HG03095 (cell line): ENCODE results near the gene MGA.
"Not testable (repeated sequence)": the region's sequence is repeated elsewhere in the genome, so short reads cannot be mapped to it uniquely, and the experiment has no call there.

Experiments
- ATAC-seq: cut with Tn5 transposase; IDR thresholded peaks from one replicate; pipeline ENCODE4 v1.9.1; 2021; ENCODE audit warnings: moderate library complexity; ENCODE audit not compliant: unreplicated experiment

MGA gene

DNA sequence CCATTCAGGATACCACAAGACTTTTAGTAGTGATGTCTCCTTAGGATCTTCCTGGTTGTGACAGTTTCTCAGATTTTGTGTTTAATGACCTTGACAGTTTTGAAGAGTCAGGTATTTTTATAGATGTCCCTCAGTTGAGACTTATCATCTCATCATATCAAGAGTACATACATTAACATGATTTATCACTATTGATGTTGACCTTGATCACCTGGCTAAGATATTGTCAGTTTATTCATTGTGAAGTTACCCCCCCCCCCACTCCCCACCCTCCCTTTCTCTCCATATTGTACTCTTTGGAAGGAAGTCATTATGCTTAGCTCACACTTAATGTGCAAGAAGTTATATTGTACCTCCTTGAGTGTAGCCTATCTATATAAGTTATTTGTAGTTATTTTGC lies 42.9 kb downstream of the MGA start:
- ATAC-seq = no peak

- no peak for ATAC-seq
Observed at GRCh38 chr15:41713047-41713446, 52.8 kb downstream of the MGA start.

GRCh38 chr15:41714291-41714690 lies 54.1 kb downstream of the MGA start:
- no peak for ATAC-seq

GRCh38 chr15:41716864-41717263 lies 56.7 kb downstream of the MGA start:
- ATAC-seq = no peak

DNA sequence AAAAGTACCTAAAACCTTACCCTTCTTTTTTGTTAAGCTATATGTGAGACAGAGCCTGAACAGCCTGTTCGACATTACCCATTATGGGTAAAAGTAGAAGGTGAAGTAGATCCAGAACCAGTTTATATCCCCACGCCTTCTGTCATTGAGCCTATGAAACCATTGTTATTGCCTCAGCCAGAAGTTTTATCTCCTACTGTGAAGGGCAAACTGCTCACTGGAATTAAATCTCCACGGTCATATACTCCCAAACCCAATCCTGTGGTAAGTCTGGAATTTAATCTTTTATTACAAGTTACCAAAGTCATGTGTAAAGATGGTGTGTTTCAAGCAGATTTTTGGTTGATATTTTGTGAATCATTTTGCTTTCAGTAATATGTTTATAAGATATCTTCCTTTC lies 66.9 kb downstream of the MGA start:
- ATAC-seq = no peak

GRCh38 chr15:41728061-41728460 lies 67.9 kb downstream of the MGA start:
- not testable (repeated sequence) for ATAC-seq

GRCh38 chr15:41730543-41730942 lies 70.3 kb downstream of the MGA start:
- ATAC-seq = no peak

DNA sequence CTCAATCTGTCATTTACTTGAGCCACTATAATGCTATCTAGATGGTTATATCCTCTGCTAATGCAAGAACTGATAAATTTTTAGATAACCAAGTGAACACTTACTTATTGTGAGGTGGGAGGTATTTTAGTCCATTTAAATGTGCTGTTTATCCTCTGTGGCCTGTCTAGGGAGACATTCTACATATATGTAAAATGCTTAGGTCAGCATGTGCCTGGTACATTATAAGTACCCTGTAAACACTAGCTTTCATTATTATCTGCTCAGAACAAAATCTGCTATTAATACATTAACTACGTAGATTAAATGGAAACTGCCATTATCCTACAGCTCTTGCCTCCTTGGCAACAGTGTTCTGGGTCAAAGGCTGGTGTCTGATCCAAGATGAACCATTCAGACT lies 72.3 kb downstream of the MGA start:
- no peak for ATAC-seq

GRCh38 chr15:41734079-41734478 lies 73.9 kb downstream of the MGA start:
- ATAC-seq = no peak

DNA sequence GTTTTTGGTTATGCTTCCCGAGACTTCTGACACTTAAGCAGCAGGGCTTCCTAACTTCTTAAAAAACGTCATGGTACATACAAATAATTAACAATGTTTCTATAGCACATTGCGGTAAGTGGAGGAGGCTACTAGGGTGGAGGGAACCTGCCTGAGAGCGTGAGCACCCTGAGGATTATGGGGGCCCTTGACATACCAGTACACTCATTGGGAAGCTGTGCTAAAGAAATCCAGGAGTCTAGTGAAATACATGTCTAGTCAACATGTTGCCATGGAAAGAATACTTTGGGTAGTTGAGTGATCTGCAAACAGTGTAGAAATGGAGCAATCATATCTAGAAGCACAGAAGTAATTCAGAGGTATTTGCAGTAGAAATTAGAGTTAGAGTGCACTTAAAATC lies 74.8 kb downstream of the MGA start:
- ATAC-seq = no peak

GRCh38 chr15:41735492-41735891 lies 75.3 kb downstream of the MGA start:
- not testable (repeated sequence) for ATAC-seq

DNA sequence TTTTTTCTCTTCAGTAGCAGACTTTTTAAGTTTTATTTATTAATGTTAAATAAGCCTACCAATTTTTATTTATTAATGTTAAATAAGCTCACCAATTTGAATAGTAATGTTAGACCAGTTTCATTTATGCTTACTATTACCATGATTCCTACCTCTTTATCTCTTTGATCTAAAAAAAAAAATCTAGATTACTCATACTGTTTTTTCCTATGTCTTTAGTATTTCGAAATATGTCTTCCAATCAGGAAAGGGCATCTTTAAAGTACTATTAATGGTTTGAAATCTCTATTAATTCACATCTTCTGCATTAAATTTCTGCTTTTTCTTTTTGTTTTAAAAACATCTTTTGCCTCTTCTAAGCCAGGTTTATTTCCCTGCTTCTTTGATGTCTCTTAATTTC lies 86.6 kb downstream of the MGA start:
- ATAC-seq = no peak

DNA sequence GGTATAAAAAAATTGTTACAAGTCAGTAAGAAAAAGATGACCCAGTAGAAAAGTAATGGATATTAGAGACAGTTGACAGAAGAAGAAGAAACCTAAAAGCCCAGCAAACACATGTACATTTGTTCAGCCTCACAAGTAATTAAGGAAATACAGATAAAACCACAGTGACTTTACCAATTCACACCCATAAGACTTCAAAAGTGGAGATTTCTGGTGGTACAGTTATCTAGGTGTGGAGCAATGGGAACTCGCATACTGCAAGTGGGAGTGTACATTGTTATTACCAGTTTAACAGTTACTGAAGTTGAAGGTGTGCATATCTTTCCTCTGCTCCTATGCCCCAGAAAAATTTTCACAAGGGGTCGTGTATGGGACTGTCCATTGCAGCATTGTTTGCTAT lies 96.0 kb downstream of the MGA start:
- ATAC-seq = no peak

DNA sequence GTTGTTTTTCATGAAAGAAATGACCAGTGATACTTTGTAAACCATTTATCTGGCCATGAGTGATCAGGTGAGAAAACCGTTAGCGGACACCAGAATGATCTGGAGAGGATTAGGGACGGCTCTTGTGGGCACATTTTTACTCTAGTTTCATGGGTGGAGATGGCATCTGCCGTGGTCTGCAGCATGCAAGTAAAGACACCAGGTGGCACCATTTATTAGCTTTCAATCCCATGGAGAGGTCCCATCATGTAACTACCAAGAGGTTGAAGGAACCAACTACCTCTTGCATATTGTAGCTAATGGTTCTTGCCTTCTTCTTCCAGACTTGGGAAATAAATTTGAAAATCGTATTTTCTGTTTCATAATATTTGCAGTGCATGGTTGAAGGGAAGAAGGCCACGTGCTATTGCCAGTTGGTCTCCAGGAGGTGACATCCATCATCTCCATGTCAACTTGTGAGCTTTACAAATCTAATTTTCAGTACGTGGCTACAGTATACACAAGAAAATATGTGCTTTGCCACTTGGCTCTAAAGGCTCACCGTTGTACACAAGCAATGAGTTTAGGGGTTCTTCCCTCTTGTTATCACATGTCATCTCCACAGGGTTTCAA lies 112.6 kb downstream of the MGA start:
- no peak for ATAC-seq

GRCh38 chr15:41773332-41773728 lies 113.1 kb downstream of the MGA start:
- ATAC-seq = no peak

DNA sequence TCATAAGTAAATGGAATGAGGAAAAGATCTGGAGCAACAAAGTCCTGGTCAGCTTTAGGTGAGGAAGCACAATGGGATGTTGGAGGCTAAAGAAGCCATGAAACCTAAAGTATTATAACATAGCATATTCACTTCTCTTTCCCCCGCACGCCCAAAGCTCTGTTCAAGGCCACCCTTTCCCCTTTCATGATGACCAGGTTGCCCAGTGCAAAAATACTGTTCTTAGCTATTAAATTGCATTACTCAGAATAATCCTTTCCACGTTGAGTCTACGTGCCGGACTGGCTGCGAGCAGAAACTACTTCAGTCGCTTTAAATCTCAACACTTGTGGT lies 113.5 kb downstream of the MGA start:
- no peak for ATAC-seq

GRCh38 chr15:41774062-41774881 lies 114.1 kb downstream of the MGA start, which contains the start of gene MAPKBP1:
TSS of gene MAPKBP1 (plus strand) at chr15:41774484. CDS start at chr15:41775276, 792 bp downstream.
- ATAC-seq = peak; percentile 68

- ATAC-seq = peak; percentile 3
Observed at GRCh38 chr15:41774882-41775417, 114.7 kb downstream of the MGA start.

DNA sequence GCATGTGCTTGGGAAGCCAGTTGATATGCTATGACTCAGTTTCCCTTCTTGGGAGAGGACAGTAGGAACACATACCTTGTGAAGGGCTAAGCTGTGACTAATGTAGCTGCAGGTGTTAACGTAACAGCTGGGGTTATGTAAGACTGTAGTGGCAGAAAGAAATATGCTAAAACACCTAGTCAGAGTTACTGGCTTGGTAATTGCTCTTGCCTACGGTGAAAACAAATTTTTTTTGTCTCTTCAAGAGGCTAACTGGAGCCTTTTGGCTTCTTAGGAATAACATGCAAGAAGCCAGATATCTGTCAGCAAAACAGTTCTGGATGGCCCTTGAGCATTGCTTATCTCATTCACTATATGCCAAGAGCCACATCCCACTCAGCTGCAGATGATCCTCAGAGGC lies 115.4 kb downstream of the MGA start:
- ATAC-seq = no peak

DNA sequence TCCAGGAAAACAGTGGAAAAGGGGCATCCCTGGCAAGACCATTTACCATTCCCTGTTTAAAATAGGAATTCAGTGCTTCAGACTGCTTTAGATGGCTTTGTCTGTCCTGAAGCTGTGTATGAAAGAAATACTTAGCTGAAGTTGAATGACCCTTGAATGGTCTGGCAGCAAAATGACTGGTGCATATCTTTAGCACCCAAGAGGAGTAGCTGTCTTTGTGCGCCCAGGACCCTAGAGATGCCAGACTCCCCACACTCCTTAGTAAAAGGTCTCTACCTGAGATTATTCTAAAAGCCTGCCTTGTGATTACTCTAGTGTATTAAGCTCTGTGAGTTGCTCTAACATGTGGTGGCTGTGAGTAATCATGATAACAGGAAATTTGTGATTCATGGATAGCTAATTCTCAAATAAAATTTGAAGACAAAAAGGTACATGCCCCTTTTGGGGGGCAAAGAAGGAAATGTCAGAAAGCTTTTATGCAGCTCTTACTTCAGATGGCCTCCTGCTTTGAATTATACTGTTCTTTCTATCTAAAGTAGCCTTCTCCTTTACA lies 117.3 kb downstream of the MGA start:
- ATAC-seq = no peak

- ATAC-seq = no peak
Observed at GRCh38 chr15:41778521-41778920, 118.3 kb downstream of the MGA start.

DNA sequence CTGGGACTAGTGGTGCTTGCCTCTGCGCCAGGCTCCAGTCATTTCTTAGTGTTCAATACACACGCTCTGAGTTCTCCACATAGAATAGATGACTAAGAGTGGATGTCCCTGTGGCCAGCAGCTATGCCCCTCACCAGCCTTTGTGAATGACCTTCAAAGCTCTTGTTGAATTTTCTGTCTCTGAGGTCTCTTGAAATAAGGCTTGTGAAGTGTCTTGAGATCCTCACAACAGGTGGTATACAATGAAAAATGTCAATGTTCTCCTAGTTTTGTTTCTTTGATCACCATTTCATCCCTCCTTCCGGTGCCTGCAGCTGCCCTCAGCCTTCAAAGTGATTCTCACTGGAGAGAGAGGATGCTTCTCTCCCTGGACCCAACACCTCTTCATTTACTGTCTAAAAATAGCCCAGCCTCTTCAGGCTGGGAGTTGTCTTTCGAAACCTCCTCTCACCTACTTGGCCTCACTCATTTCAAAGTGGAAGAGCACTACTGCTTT lies 119.5 kb downstream of the MGA start:
- ATAC-seq = no peak
